ENCODE measurements around the gene CUX1.

The CUX1 gene

GRCh38 chr7:101957744-101958525, 140.5 kb downstream of the CUX1 start:
- no peak for DNase-seq (ENCODE audit: low read depth in 2 of 2)

DNA sequence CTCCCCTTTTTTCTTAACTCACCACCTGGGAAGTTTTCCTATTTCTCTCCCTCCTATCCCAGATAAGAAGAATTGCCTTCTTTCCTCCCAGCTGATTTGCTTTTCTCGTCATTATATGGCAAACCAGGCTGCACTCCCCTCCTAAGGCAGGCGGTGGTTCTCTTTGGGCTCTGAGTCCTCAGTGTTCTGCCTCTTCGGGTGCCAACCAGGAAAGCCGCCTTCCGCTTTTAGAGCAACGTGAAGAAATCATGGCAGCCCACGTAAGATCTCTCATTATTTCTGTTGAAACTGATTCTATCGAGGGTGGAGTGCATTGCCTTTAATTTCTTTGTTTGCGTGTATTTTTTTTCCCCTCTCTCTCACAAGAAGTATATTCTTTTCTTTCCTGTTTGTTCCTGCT, 141.9 kb downstream of the CUX1 start:
- DNase-seq (ENCODE audit: low read depth in 2 of 2): no peak

- no peak for DNase-seq (ENCODE audit: low read depth in 2 of 2)
These were observed 142.4 kb downstream of the CUX1 start for GRCh38 chr7:101959829-101960228.

- no peak for DNase-seq (ENCODE audit: low read depth in 2 of 2)
These were observed 142.9 kb downstream of the CUX1 start for GRCh38 chr7:101960323-101960722.

DNA sequence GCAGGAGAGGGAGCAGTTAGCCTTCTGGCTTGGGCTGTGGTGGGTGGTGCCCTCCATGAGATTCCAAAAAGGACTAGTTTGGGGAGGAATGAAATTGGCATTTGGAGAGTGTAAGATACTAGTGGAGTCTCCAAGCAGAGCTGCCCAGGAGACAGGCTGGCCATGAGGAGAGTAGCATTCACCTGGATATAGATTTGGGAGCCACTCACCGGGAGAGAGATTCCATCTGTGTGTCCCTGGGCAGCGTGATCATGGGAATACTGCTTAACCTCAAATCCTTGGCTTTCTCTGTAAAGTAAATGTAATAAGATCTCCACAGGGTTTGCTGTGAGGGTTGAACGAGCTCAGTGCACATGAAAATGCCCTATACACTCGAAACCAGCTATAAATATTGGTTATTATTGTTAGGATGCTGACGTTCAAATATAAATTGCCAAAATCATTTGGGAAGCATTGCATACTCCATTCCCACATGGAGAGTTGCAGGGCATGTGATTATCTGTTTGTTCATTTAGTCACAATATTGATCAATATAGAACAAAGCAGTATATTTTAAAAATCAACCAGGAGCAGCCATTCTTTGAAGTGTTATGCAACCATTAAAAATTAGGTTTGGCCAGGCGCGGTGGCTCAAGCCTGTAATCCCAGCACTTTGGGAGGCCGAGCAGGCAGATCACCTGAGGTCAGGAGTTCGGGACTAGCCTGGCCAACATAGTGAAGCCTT, 143.7 kb downstream of the CUX1 start:
- no peak for DNase-seq (ENCODE audit: low read depth in 2 of 2)

DNA sequence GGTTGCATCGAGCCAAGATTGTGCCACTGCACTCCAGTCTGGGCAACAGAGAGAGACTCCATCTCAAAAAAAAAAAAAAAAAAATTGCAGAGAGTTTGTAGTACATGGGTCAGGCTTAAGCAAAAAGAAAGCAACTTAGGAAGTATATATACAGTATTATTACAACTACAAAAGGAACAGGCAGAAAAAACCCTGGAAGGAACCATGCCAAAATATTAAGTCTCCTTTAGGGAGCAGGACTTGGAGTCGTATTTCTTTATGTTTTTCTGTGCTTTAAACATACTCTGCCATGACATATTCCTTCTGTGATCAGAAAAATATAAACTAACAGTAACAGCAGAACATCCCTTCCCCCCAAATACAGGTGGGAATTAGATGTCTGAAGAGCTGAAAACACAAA, 144.4 kb downstream of the CUX1 start:
- DNase-seq (ENCODE audit: low read depth in 2 of 2): no peak

- no peak for DNase-seq (ENCODE audit: low read depth in 2 of 2)
These were observed 146.3 kb downstream of the CUX1 start for GRCh38 chr7:101963693-101964092.

DNA sequence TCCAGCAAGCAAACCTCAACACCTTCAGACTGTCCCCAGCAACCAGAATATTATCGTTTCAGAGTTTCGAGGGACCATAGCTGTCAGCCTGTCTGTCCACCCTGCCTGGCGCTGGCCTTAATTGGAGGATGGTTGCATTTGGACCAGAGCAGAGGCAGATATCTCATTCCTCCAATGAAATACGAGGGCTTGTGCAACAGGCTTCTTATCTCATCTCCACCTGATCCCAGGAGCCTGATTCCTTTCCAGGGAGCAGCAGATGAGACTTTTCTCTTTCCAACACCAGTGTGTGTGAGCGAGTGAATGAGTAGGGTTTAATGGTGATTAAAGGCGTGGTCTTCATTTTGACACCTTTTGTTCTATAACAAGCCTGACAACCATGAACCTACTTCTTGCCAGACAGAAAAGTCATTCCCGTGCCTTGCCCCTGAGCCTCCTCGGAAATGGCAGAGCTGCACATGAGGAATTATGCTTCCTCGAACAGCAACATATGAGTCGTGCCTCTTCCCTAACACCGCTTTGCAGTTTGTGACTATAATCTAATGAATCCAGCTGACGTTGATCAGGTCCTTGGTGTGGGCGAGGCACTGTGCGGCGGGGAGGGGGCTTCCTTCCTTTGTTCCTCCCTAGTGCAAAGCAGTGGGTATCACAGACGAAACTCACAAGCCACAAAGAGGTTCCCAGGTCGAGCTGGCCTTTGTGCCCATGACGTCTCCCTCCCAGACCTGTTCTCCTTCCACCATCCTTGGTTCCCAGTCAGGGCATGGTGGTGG, 147.4 kb downstream of the CUX1 start:
- no peak for DNase-seq (ENCODE audit: low read depth in 2 of 2)

- DNase-seq (ENCODE audit: low read depth in 2 of 2): no peak
These were observed 151.5 kb downstream of the CUX1 start for GRCh38 chr7:101968720-101969466.

DNA sequence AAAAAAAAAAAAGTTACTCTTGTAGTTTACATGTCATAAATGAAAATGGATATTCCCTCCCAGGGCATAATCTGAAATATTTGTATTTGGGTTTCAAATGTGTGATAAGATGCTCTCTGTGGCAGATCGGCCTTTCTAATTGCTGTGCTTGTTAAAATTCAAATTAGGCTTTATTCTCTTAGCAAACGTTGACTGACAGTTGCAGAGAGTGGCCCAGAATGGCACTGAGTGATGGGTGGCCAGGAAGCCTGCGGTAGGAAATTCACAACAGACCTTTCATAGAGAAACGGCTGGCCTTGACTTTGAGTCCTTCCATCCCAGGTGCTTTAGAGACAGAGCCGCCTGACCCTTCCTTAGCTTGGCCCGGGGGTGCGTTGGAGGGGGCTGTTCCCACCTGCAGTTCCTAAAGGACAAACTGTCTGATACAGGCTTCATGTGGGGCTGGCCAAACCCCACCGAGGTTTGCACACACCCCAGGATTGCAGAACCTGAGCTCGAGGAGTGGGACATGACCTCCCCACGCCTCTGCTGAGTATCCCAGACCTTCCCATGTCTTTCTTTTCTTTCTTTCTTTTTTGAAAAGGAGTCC, 152.7 kb downstream of the CUX1 start:
- no peak for DNase-seq (ENCODE audit: low read depth in 2 of 2)

- no peak for DNase-seq (ENCODE audit: low read depth in 2 of 2)
These were observed 153.4 kb downstream of the CUX1 start for GRCh38 chr7:101970801-101971200.

DNA sequence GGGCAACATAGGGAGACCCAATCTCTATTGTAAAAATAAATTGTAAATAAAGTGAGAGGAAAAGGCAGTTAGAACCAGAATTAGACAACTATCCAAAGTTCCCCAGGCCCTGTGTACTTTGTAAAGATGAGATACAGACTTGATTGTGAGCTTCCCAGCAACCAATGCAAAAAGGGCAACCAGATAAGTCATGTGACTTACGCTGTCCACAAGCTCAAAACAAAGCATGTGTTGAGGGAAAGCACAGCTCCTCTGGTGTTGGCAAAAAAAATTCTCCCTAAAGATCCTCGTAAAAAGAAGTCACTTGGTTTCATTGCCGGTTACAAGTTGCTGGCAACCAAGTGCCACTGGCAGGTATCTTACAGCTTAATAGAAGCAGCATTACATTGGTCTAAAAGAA, 154.0 kb downstream of the CUX1 start:
- DNase-seq (ENCODE audit: low read depth in 2 of 2): no peak

GRCh38 chr7:101972627-101973026, 155.2 kb downstream of the CUX1 start:
- DNase-seq (ENCODE audit: low read depth in 2 of 2): no peak

DNA sequence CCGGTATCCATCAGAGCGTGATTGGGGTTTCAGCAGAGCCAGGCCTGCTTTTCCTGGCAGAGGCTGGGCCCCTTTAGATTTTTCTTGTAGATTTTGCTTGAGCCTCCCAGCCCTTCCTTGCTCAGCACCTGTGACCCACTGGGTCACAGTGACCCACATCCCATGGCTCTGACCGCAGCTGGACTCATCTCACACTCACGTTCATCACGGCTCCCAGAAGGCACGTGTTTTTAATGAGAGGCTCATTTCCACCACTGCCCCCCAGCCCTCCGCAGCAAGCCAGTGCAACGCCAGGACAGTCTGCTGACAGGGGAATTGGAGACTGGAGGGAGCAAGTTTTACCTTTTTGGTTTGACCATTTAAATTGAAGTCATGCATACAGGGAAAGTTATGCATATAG, 155.7 kb downstream of the CUX1 start:
- DNase-seq (ENCODE audit: low read depth in 2 of 2): no peak

DNA sequence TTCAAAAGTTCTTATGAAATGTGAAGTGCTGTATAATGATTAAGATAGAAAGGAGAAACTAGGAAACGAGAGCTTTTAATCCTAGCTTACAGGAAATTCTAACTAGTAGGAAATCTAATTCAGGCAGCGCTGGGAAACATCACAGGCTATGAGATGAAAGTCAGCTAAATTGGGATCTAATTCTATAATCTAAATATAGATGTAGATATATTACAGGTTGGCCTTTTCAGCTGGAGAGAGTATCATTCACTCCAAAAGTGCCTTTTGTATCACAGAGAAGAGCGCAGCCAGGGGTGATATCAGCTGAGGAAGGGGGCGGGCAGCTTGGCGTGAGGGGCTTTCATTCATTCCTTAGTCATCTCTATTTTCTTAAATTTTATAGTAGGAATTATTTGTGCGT, 157.0 kb downstream of the CUX1 start:
- no peak for DNase-seq (ENCODE audit: low read depth in 2 of 2)

DNA sequence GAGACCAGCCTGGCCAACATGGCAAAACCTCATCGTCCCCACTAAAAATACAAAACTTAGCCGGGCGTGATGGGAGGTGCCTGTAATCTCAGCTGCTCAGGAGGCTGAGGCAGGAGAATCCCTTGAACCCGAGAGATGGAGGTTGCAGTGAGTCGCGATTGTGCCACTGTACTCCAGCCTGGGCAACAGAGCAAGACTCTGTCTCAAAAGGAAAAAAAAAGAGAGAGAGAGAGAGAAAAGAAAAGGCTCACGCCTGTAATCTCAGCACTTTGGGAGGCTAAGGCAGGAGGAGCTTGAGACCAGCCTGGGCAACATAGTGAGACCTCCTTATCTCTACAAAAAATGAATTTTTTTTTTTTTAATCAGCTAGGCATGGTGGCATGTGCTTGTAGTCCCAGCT, 157.6 kb downstream of the CUX1 start:
- no peak for DNase-seq (ENCODE audit: low read depth in 2 of 2)

GRCh38 chr7:101976411-101976810, 159.0 kb downstream of the CUX1 start:
- no peak for DNase-seq (ENCODE audit: low read depth in 2 of 2)

- DNase-seq (ENCODE audit: low read depth in 2 of 2): no peak
These were observed 159.8 kb downstream of the CUX1 start for GRCh38 chr7:101977249-101977648.

DNA sequence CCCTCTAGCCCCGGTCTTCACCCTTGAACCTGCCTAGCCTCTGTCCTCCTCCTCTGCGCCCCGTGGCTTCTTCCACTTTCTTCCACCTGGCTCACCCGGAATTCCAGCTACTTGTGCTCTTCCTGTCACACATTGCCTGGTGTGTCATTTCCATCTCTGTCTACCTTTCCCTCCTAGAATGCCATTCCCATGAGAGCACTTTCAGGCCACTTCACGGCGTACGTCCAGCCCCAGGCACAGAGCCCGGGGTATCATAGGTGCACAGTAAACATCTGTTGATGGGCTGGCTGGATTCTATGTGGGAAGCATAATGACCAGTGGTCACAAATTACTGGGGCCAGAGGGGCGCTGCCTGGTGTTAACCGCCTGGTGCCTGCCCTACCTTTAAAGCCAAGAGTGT, 161.3 kb downstream of the CUX1 start:
- DNase-seq (ENCODE audit: low read depth in 2 of 2): no peak

GRCh38 chr7:101983147-101983811, 165.9 kb downstream of the CUX1 start:
- DNase-seq (ENCODE audit: low read depth in 2 of 2): no peak

Measured in stimulated activated CD8-positive, alpha-beta memory T cell treated with anti-CD3 and anti-CD28 coated beads, Interleukin-7, amount 100 ng/mL, for 4 hours (primary cell).